HG02943 (cell line): ENCODE measurements around the gene ZNF76.

Source experiments
- ATAC-seq: cut with Tn5 transposase; IDR thresholded peaks from one replicate; pipeline ENCODE4 v1.9.1; 2021; ENCODE audit warnings: mild to moderate bottlenecking, low read depth, moderate library complexity; ENCODE audit not compliant: unreplicated experiment

Gene ZNF76

GRCh38 chr6:35259194-35259947, at the start of gene ZNF76:
Gene ZNF76, plus strand, starts transcription at chr6:35259735. Its CDS starts 21,417 bp downstream, at chr6:35281152.
- ATAC-seq, result peak; percentile 86

- ATAC-seq, result no peak
Observed at GRCh38 chr6:35213298-35213791, 46.2 kb upstream of the ZNF76 start.

- no peak for ATAC-seq
Observed at GRCh38 chr6:35213824-35214756, 45.4 kb upstream of the ZNF76 start, which contains the start of gene SCUBE3. Gene SCUBE3, plus strand, starts transcription at chr6:35213956. Its CDS starts 463 bp downstream, at chr6:35214419.

GRCh38 chr6:35214869-35215664, 44.5 kb upstream of the ZNF76 start:
- no peak for ATAC-seq

GRCh38 chr6:35215665-35216411, 43.7 kb upstream of the ZNF76 start:
- no peak for ATAC-seq

GRCh38 chr6:35216412-35216732, 43.2 kb upstream of the ZNF76 start:
- ATAC-seq, result no peak

GRCh38 chr6:35216851-35217811, 42.4 kb upstream of the ZNF76 start:
- ATAC-seq, result no peak

- no peak for ATAC-seq
Observed at GRCh38 chr6:35218021-35218420, 41.5 kb upstream of the ZNF76 start.

- no peak for ATAC-seq
Observed at GRCh38 chr6:35218456-35218855, 41.1 kb upstream of the ZNF76 start.

- ATAC-seq, result no peak
Observed at GRCh38 chr6:35219683-35220326, 39.7 kb upstream of the ZNF76 start.

- no peak for ATAC-seq
Observed at GRCh38 chr6:35220711-35221110, 38.8 kb upstream of the ZNF76 start.

GRCh38 chr6:35223396-35223795, 36.1 kb upstream of the ZNF76 start:
- ATAC-seq, result no peak

- no peak for ATAC-seq
Observed at GRCh38 chr6:35224720-35225119, 34.8 kb upstream of the ZNF76 start.

GRCh38 chr6:35228481-35228880, 31.1 kb upstream of the ZNF76 start:
- ATAC-seq, result no peak

GRCh38 chr6:35229304-35229703, 30.2 kb upstream of the ZNF76 start:
- ATAC-seq, result no peak

GRCh38 chr6:35230498-35230897, 29.0 kb upstream of the ZNF76 start:
- no peak for ATAC-seq

GRCh38 chr6:35230950-35231349, 28.6 kb upstream of the ZNF76 start:
- ATAC-seq, result no peak

- ATAC-seq, result no peak
Observed at GRCh38 chr6:35231563-35231962, 28.0 kb upstream of the ZNF76 start.
